HepG2 (cell line): Measurements from ENCODE around the gene C1R. TPM values are rescaled to one million over a fixed set of nuclear protein-coding genes. Genes with fewer than 3 reads are reported as not detected.

Experiments used
- CBX1 ChIP-seq: IDR thresholded peaks from one replicate; pipeline ENCODE4 v1.6.1; 2016; ENCODE audit warnings: antibody characterized with exemption, low read depth
- HNF4G ChIP-seq, 2 experiments: sonication (generic) in 1 of 2; formaldehyde crosslinking in 1 of 2; IDR thresholded peaks; 2 replicates each; pipeline versions ENCODE4 v1.4.0 to v1.6.1; 2011 to 2020; ENCODE audit warnings: borderline replicate concordance in 2 of 2, low read depth in 2 of 2, mild to moderate bottlenecking in 2 of 2, low read length in 1 of 2, missing genetic modification reagents in 1 of 2, moderate library complexity in 1 of 2
- HNRNPUL1 ChIP-seq: fragments of 200-400 bp; formaldehyde crosslinking; IDR thresholded peaks from 2 replicates; pipeline ENCODE4 v1.6.1; 2017; ENCODE audit warnings: low read depth, mild to moderate bottlenecking, low read length, moderate library complexity
- REST ChIP-seq, 2 experiments: IDR thresholded peaks; 2 replicates each; pipeline ENCODE4 v1.6.1; 2011 to 2012; ENCODE audit warnings: low read length in 2 of 2, borderline replicate concordance in 1 of 2, low read depth in 1 of 2, mild to moderate bottlenecking in 1 of 2, moderate library complexity in 1 of 2
- SALL2 ChIP-seq: sonication (generic); formaldehyde crosslinking; IDR thresholded peaks from 2 replicates; pipeline ENCODE4 v1.8.1; 2023; ENCODE audit warnings: mild to moderate bottlenecking, missing genetic modification reagents, inconsistent platforms
- THYN1 ChIP-seq: sonication (generic); formaldehyde crosslinking; IDR thresholded peaks from 2 replicates; pipeline ENCODE4 v1.8.1; 2023; ENCODE audit warnings: low read depth, mild to moderate bottlenecking, moderate library complexity, missing genetic modification reagents, borderline replicate concordance
- ZNF142 ChIP-seq: sonication (generic); formaldehyde crosslinking; IDR thresholded peaks from 2 replicates; pipeline ENCODE4 v1.4.0; 2020; ENCODE audit warnings: missing genetic modification reagents
- ZNF253 ChIP-seq: sonication (generic); formaldehyde crosslinking; IDR thresholded peaks from 2 replicates; pipeline ENCODE4 v1.8.0; 2022; ENCODE audit warnings: mild to moderate bottlenecking, missing genetic modification reagents, borderline replicate concordance
- ZNF326 ChIP-seq: sonication (generic); formaldehyde crosslinking; IDR thresholded peaks from 2 replicates; pipeline ENCODE4 v1.4.0; 2020; ENCODE audit warnings: missing genetic modification reagents, borderline replicate concordance
- ZNF678 ChIP-seq: sonication (generic); formaldehyde crosslinking; IDR thresholded peaks from 2 replicates; pipeline ENCODE4 v1.4.0; 2020; ENCODE audit warnings: mild to moderate bottlenecking, missing genetic modification reagents
- polyA plus RNA-seq, 8 experiments: library from polyadenylated mRNA; depleted of rRNA in 3 of 8; stranded (reverse) in 7 of 8; unstranded in 1 of 8; fragments of >200 nt; fragmentation: Illumina TruSeq in 4 of 8; extraction: Trizol in 4 of 8; gene quantifications; 2 replicates each; pipeline versions ENCODE4 v1.2.1 to v1.2.3, GENCODE V29; 2011 to 2016; ENCODE audit warnings: low read depth in 4 of 8, missing spikeins in 1 of 8, mixed read lengths in 1 of 8; ENCODE audit not compliant: insufficient read depth in 1 of 8
- total RNA-seq, 5 experiments: library from RNA; depleted of rRNA; stranded (reverse); fragments of >200 nt; fragmentation: Illumina TruSeq; extraction: Trizol; gene quantifications; 2 replicates each; pipeline ENCODE4 v1.2.3, GENCODE V29; 2016; ENCODE audit warnings: low read depth in 1 of 5

Gene C1R
- total and polyA plus RNA-seq, 2 of the 13 experiments (the other 11 are each of a cell fraction or from before 2014, with no cell fraction given) = 3.5 to 6.5 TPM

- TF ChIP-seq ZNF142 (CRISPR knock-in tag) (no peak), SALL2 (CRISPR knock-in tag) (no peak), HNRNPUL1 (no peak), CBX1 (peak; percentile 20), REST (IDR thresholded peaks at IDR 0.05; ENCODE audit: borderline replicate concordance in 1 of 2, low read depth in 1 of 2, low read length in 2 of 2) (no peak), HNF4G (IDR thresholded peaks at IDR 0.05; ENCODE audit: borderline replicate concordance, low read depth, low read length) (peak; percentile 96), HNF4G (CRISPR knock-in tag; IDR thresholded peaks at IDR 0.05; ENCODE audit: borderline replicate concordance, low read depth) (peak; percentile 87), ZNF253 (no peak), ZNF326 (CRISPR knock-in tag) (no peak), THYN1 (CRISPR knock-in tag) (no peak), ZNF678 (no peak)
Observed at GRCh38 chr12:7127916-7128626, 35.8 kb upstream of the C1R start (continued).
